ENCODE results near the gene TRIM15. TPM values are rescaled to one million over a fixed set of nuclear protein-coding genes. Genes with fewer than 3 reads are reported as not detected.

Gene TRIM15
- total RNA-seq, 1 experiment from 2014 or later = 11.8 TPM

- intact Hi-C loops (cut with micrococcal nuclease; ENCODE audit: unreplicated experiment) = no loop called here
- no TSS peak for BruUV-seq (replicated peaks)
- DNase-seq = no peak
- CTCF ChIA-PET = no interaction called here
- TF ChIP-seq, protein P1, sequence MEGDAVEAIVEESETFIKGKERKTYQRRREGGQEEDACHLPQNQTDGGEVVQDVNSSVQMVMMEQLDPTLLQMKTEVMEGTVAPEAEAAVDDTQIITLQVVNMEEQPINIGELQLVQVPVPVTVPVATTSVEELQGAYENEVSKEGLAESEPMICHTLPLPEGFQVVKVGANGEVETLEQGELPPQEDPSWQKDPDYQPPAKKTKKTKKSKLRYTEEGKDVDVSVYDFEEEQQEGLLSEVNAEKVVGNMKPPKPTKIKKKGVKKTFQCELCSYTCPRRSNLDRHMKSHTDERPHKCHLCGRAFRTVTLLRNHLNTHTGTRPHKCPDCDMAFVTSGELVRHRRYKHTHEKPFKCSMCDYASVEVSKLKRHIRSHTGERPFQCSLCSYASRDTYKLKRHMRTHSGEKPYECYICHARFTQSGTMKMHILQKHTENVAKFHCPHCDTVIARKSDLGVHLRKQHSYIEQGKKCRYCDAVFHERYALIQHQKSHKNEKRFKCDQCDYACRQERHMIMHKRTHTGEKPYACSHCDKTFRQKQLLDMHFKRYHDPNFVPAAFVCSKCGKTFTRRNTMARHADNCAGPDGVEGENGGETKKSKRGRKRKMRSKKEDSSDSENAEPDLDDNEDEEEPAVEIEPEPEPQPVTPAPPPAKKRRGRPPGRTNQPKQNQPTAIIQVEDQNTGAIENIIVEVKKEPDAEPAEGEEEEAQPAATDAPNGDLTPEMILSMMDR (IDR thresholded peaks at IDR 0.05; ENCODE audit: unreplicated experiment) = no peak
- Mint-ChIP-seq H3K27ac (ENCODE audit: unreplicated experiment) (peak overlapping the region; percentile 6), H3K4me3 (ENCODE audit: low read depth, unreplicated experiment) (no peak overlapping the region), H3K36me3 (ENCODE audit: insufficient read depth, unreplicated experiment) (peaks cover 39% of the 10 kb centered on the region), H3K27me3 (ENCODE audit: unreplicated experiment) (no peaks in the 10 kb centered on the region), H3K4me1 (ENCODE audit: low read depth, unreplicated experiment) (peaks cover 28% of the 10 kb centered on the region), H3K9me3 (ENCODE audit: low read depth, unreplicated experiment) (no peaks in the 10 kb centered on the region)
Observed at GRCh38 chr6:30167101-30167500, 3.8 kb downstream of the TRIM15 start.

- Mint-ChIP-seq H3K4me3 (ENCODE audit: low read depth, unreplicated experiment) (no peak overlapping the region), H3K9me3 (ENCODE audit: low read depth, unreplicated experiment) (no peaks in the 10 kb centered on the region), H3K27ac (ENCODE audit: unreplicated experiment) (no peak overlapping the region), H3K4me1 (ENCODE audit: low read depth, unreplicated experiment) (peaks cover 22% of the 10 kb centered on the region), H3K27me3 (ENCODE audit: unreplicated experiment) (no peaks in the 10 kb centered on the region), H3K36me3 (ENCODE audit: insufficient read depth, unreplicated experiment) (peaks cover 26% of the 10 kb centered on the region)
- intact Hi-C loops (cut with micrococcal nuclease; ENCODE audit: unreplicated experiment) = no loop called here
- TF ChIP-seq, protein P1 (IDR thresholded peaks at IDR 0.05; ENCODE audit: unreplicated experiment) = no peak
- DNase-seq = no peak
- BruUV-seq (replicated peaks) = no TSS peak
- CTCF ChIA-PET = interaction anchor here (0.9 to 1.1 kb wide), 2 partner anchors 38 to 121 kb away, joined by 3 to 4 read pairs; no protein-coding TSS in a partner anchor
Observed at GRCh38 chr6:30168741-30169140, 5.4 kb downstream of the TRIM15 start.

DNA sequence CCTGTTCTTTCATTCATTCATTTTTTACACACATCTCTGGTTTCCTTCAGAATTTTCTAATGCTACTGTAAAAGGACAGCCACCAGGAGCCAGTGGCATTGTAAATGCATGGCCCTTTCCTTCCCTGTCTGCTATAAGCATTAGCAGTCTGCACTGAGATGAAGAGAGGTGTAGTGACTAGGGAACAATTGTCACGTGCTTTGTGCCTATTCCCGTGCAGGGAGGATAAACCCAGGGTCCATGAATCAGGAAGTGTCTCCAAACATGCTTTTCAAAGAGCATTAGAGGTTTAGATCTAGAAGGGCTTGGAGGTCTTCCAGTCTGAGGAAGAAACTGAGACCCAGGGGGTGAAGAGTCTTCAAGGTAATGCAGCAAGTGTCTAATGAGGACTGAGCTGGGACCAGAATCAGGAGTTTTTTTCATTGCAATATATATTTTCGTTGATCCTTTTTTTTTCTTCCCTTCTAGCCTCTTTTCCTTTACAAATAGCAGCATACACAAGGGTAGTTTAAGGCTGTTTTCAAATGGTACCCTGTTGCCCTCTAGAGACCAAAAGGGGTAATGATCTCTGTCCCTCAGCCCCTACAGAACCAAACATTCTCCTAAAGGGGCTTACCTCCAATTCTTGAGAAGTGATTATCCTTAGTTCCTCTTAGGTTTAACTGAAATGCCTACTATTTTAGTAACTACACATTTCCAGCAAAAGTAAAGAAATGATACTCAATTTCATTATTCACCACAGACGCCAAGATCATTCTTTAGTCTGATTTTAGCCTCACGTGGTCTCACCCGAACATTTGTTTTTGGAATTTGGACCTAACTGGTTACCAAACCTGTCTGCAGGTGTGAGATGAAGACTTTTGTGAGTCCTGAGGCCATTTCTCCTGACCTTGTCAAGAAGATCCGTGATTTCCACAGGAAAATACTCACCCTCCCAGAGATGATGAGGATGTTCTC is 6.6 kb downstream of the TRIM15 start:
- Mint-ChIP-seq H3K4me3 (ENCODE audit: low read depth, unreplicated experiment) (no peak overlapping the region), H3K27me3 (ENCODE audit: unreplicated experiment) (no peaks in the 10 kb centered on the region), H3K9me3 (ENCODE audit: low read depth, unreplicated experiment) (no peaks in the 10 kb centered on the region), H3K36me3 (ENCODE audit: insufficient read depth, unreplicated experiment) (peaks cover 19% of the 10 kb centered on the region), H3K27ac (ENCODE audit: unreplicated experiment) (no peak overlapping the region), H3K4me1 (ENCODE audit: low read depth, unreplicated experiment) (peaks cover 13% of the 10 kb centered on the region)
- peak; percentile 46 for DNase-seq
- intact Hi-C loops (cut with micrococcal nuclease; ENCODE audit: unreplicated experiment) = loop anchor here (1.0 to 5.0 kb wide), 5 partner anchors 19 to 321 kb away; no protein-coding TSS in a partner anchor
- CTCF ChIA-PET = interaction anchor here (0.7 kb wide), 1 partner anchor 74 kb away, joined by 3 read pairs; no protein-coding TSS in a partner anchor
- TF ChIP-seq, protein P1 (IDR thresholded peaks at IDR 0.05; ENCODE audit: unreplicated experiment) = peak; percentile 77
- BruUV-seq (replicated peaks) = no TSS peak

DNA sequence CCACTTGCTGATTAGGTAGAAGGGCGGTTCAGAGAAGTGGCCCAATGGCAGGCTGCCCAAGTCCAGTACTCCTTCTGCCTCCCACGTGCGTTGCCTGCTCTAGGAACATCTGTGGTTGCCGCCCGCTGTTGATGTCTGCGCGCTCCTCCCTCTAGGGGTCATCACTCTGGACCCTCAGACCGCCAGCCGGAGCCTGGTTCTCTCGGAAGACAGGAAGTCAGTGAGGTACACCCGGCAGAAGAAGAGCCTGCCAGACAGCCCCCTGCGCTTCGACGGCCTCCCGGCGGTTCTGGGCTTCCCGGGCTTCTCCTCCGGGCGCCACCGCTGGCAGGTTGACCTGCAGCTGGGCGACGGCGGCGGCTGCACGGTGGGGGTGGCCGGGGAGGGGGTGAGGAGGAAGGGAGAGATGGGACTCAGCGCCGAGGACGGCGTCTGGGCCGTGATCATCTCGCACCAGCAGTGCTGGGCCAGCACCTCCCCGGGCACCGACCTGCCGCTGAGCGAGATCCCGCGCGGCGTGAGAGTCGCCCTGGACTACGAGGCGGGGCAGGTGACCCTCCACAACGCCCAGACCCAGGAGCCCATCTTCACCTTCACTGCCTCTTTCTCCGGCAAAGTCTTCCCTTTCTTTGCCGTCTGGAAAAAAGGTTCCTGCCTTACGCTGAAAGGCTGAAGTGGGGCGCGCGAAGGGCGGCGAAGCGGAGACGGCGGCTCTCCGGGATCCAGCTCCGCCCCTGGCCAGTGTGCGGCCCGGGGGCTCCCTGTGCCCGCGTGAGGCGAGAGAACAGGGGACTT is 8.5 kb downstream of the TRIM15 start:
- H3K4me1 Mint-ChIP-seq (ENCODE audit: low read depth, unreplicated experiment) = peaks cover 3% of the 10 kb centered on the region
- BruUV-seq (replicated peaks) = no TSS peak
- CTCF ChIA-PET = no interaction called here
- peaks cover 19% of the 10 kb centered on the region for H3K36me3 Mint-ChIP-seq (ENCODE audit: insufficient read depth, unreplicated experiment)
- TF ChIP-seq, protein P1 (IDR thresholded peaks at IDR 0.05; ENCODE audit: unreplicated experiment) = no peak
- H3K27ac Mint-ChIP-seq (ENCODE audit: unreplicated experiment) = no peak overlapping the region
- intact Hi-C loops (cut with micrococcal nuclease; ENCODE audit: unreplicated experiment) = loop anchor here (2.0 to 5.0 kb wide), 4 partner anchors 21 to 323 kb away; no protein-coding TSS in a partner anchor
- no peak for DNase-seq
- no peak overlapping the region for H3K4me3 Mint-ChIP-seq (ENCODE audit: low read depth, unreplicated experiment)
- peaks cover 1% of the 10 kb centered on the region for H3K27me3 Mint-ChIP-seq (ENCODE audit: unreplicated experiment)
- no peaks in the 10 kb centered on the region for H3K9me3 Mint-ChIP-seq (ENCODE audit: low read depth, unreplicated experiment)

Data from Calu3 (cell line).